Stimulated activated CD8-positive, alpha-beta memory T cell treated with anti-CD3 and anti-CD28 coated beads, Interleukin-4, amount 100 ng/mL, for 4 hours (primary cell): Measurements from ENCODE around the gene ZNF883.
"Not testable (repeated sequence)": the region's sequence is repeated elsewhere in the genome, so short reads cannot be mapped to it uniquely, and the experiment has no call there.

Experiments used
- DNase-seq, 2 donors: peaks; one replicate each; pipeline ENCODE4 v3.0.0-alpha.2; 2020; ENCODE audit warnings: low read depth in 2 of 2, low spot score in 1 of 2

Gene ZNF883

DNA sequence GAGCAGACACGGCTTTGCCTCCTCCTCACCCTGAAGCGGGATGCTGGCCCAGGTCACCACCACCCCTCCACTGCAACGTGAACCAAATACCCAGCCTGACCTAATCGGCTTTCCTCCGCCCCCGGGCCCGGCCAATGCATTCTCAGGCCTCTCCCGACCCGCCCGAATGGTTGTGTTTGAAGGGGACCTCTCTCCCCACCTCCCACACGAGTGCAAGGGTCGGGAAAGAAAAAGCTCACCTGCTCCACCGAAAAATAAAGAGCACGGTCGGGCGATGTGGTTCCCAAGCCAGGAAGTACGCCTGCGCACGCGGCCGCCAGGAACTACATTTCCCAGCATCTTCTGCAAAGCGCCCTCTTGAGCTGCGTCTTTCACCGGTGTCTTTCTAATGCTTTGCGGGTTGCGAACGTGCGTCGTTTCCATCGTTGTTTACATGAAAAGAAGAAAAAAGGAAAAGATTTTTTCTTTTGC is at the start of gene ZNF883:
Gene ZNF883, minus strand, starts transcription at position 282 of the 471 bp plus-strand sequence.
- no peak for DNase-seq

DNA sequence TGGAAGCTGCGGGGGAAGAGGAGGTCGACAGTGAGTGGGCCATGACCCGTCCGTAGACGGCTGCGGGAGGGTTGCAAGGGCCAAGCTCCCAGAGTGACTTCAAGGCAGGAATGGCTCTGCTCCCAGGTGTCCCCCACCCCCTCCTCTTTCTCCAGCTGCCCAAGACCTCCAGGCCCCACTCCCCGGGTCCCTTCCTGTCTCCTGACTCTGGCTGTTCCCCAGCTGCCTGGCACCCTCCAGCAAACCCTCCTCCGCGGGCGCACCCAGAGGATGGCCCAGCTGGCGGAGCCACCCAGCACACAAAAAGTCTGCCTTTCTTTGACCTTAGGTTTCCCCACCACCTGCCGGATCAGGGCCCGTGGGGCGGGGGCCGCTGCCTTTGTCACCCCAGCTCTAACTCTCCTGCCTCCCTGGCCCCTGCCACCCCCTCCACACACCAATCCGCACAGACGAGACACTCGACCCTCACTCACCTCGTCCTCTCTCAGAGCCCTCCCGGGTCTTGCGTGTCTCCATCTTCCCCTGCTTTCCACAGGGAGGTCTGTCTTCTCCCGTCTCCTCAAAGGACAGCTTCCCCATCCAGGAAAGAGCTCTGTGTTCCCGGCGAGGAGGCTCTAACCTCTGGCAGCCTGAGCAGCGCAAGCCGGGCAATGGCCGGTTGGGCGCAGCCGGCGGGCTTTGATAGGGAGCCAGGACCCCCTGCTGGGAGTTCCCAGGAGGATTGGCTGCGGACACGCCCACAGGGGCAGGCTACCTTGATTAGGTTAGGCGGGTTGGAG is 49.3 kb upstream of the ZNF883 start:
- not testable (repeated sequence) for DNase-seq

DNA sequence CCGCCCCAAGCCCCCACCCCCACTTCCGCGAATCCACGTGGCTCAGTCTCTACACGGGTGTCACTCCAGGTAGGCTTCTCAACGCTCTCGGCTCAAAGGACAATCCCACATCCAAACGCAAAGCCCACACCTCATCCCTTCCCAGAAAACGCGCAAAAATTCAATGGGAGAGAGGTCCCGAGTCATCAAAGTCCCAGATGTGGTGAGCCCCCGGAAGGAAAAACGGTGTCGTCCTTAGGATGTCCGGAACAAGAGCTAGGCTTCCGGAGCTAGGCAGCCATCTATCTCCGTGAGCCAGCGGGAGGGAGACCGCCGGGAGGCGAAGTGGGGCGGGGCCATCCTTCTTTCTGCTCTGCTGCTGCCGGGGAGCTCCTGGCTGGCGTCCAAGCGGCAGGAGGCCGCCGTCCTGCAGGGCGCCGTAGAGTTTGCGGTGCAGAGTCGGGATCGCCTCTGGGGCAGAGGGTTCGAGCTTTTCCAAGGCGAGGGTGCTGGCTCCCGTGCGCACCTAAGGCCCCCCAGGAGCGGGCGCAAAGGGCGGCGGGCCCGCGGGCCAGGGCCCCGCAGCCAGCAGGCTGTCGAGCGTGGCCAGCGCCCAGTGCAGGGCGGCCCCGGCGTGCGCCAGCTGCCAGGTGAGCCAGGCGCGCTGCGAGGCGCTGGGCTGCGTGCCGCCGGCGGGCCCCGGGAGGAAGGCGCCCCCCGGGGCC is 47.7 kb upstream of the ZNF883 start:
- DNase-seq = not testable (repeated sequence)

DNA sequence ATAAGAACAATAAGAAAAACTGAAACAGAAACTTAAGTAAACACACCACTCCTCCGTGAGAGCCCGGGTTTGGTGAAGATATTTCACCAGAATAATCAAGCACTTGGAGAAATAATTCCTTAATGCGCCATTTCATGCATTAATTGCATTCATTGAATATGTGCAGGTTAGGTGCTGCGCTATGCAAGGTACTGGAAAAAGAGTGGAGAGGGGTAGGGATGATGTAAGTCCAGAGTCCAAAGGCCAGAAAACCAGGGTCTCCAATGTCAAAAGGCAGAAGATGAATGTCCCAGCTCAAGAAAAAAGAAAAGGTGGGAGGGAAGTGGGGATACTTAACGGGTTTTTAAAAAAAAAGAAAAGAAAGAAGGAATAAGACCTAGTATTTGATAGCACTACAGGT is 45.2 kb upstream of the ZNF883 start:
- no peak for DNase-seq

DNA sequence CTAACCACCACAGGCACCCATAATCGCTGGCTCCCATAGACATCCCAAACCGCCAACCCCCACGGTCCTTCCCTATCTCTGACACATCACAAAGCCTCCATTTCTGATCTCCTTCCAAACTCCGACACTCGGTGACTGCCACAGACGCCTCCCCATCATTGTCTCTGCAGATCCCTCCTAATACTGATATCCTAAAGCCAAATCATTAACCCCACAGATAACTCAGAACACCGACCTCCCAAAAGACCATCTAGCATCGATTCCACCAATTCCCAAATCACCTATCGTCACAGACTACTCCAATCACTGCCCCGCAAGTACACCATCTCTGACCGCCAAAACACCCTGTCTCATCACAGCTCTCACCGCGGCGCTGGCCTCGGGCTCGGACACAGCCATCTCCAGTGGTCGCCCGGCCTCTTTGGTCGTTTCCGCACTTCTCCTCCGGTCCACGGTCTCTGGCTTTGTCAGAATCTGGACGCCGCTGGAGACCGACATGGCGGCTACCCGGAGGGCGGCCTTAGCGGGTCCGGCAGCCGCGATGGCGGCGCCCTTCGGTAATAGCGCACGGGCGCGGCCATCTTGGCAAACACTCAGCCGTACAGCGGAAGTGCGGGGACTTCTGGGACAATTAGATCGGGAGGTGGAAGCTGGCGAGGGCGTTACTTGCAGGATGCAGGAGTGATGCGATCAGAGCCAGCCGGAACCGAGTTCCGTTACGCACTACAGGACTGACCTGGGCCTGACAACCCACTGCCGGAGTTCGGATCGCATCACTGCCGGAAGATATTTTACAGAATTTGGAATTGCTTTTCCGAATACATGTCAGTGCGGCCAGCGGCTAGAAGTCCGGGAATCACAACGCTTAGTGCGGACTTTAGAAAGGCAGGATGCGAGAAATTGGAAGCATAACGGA is 44.5 kb upstream of the ZNF883 start, which contains the start of gene ZFP37:
Gene ZFP37, minus strand, starts transcription at position 534 of the 916 bp plus-strand sequence. Its CDS starts 36 bp downstream, at position 498.
- DNase-seq = peak; percentile 34 to 51

DNA sequence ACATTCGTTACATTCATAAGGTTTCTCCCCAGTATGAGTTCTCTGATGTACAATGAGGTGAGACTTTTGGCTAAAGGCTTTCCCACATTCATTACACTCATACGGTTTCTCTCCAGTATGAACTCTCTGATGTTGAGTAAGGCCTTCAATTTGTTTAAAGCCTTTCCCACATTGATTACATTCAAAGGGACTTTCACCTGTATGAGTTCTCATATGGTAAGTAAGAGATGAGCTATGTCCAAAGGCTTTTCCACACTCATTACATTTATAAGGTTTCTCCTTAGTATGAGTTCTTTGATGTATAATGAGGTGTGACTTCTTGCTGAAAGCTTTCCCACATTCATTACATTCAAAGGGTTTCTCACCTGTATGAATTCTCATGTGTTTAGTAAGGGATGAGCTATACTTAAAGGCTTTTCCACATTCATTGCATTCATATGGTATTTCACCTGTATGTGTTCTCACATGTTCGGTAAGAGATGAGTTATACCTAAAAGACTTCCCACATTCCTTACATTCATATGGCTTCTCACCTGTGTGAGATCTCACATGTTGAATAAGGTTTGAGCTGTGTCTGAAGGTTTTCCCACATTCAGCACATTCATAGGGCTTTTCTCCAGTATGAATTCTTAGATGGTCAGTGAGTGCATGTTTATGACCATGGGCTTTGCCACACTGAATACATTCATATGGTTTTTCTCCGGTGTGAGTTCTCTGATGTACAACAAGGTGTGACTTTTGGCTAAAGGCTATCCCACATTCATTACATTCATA is 31.1 kb upstream of the ZNF883 start:
- DNase-seq = no peak

DNA sequence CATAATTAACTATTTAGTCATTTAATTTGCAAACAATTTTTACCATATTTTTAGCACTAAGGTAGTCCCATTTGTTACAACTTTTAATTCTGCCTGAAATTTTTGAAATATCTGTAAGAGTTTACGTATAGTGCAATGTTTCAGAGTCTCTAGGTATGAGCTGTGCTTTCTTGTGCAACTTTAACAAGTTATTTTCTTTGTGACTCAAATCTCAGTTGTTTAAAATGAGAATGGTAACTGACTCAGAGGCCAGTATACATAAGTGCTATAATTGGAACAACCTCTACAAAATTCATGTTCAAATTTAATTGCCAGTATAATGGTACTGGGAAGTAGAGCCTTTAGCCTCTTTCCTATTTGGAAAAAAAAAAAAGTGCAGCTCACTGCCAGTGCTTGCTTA is 14.2 kb upstream of the ZNF883 start:
- no peak for DNase-seq

DNA sequence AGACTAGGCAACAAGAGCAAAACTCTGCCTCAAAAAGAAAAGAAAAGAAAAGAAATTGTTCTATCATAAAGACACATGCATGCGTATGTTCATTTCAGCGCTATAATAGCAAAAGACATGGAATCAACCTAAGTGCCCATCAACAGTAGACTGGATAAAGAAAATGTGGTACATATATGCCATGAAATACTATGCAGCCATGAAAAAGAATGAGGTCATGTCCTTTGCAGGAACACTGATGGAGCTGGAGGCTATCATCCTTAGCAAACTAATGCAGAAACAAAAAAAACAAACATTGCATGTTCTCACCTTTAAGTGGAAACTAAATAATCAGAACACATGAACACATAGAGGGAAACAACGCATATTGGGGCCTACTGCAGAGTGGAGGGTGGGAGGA is 6.3 kb upstream of the ZNF883 start:
- no peak for DNase-seq

DNA sequence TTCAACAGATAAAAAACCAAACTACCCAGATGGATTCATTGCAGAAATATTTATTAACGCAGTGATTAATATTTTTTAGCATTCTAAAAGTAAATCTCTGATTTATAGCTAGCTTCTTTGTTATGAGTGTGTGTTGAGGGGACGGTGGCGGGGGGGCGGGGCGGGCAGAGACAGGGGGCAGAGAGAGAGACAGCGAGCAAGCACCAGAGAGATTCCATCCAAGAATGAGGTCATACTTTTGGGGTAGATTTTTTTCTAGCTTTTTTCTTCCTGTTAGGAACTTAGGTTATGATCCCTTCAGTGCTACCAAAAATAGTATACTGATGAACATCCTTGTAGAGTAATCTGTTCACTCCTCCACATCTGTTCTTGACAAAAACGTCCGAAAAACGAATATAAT is 500 bp upstream of the ZNF883 start:
- no peak for DNase-seq

DNA sequence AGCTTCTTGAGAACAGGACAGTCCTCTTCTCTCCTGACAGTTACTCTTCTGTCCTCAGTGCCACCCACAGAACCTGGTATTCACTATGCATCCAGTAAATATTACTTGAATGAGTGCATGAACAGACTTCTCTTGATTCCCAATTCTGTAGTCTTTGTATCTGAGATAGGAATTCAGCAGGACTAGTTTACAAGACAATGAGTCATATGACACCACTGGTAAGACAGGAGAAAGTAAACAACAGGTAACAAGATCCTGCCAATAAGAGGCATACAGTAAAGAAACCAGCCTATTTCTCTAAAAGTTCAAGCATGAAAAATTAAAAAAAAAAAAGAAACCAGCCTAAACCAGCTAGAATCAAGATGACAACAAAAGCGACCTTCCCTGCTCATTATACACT is 6.2 kb downstream of the ZNF883 start:
- DNase-seq = no peak

DNA sequence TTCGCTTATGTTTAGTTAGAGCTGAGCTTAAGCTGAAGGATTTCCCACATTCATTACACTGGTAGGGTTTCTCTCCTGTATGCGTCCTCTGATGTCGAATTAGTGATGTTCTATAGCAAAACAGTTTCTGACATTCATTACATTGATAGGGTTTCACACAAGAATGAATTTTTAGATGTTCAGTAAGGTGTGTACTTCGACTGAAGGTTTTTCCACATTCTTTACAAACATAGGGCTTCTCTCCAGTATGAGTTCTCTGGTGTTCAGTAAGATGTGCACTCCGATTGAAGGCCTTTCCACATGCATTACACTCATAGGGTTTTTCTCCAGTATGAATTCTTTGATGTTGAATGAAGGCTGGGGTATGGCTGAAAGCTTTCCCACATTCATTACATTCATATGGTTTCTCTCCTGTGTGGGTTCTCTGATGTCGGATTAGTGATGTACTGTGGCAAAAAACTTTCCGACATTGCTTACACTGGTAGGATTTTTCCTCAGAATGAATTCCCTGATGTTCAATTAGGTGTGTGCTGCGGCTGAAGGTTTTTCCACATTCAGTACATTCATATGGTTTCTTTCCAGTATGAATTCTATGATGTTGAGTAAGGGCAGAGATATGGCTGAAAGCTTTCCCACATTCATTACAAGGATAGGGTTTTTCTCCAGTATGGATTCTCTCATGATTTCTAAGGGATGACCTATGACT is 14.6 kb downstream of the ZNF883 start:
- DNase-seq = no peak

DNA sequence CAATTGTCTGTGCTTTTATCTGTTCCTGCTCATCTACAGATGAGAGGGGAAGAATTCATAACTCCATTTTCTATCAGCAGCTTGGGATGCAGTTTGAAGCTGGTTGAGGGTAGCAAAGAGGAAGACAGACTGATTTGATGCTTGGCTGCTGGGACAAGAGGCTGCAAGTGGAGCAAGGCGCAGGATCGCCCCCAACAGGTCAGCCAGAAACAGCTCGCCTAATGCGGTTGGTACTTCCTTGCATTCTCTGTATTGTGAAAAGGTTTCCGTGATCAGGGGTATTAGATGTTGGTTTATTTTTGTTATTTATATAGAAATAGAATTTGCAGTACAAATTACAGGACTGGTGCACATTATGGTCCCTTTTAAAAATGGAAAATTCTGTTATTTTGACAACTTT is 40.6 kb downstream of the ZNF883 start:
- no peak for DNase-seq

DNA sequence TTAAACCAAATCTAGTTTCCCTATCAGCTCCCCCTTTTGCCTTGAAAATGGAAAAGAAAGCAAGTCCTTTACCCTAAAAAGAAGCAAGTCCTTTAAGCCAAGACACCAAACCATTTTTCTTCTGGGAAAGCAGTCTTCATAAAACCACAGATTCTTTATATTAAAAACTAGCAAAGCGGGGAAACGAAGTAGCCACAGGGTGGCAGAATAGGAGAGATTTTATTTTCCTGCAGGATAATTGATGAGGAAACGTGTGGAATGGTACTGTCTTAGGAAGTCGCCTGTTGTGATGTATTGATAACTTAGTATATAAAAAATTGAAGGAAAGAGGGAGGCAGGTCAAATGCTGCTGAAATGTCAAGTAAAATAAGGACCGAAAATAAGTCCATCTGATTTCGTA is 41.1 kb downstream of the ZNF883 start:
- no peak for DNase-seq

DNA sequence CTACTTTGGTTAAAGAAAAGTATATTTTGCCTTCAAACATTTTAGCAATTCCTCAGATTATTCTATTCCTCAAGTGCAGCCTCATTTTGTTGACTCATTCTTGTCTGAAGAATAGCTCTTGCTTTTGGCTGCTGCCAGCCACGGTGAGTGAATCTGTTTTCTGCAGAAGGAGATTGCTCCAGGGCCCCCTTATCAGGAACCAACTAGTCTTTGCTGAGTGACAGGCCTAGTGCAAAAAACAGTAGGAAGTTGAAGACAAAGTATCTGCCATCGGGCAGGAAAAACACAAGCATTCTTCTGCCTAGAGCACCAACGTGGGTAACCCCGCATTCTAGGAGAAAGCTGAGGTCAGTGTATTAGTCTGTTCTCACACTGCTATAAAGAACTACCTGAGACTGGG is 42.3 kb downstream of the ZNF883 start:
- no peak for DNase-seq

DNA sequence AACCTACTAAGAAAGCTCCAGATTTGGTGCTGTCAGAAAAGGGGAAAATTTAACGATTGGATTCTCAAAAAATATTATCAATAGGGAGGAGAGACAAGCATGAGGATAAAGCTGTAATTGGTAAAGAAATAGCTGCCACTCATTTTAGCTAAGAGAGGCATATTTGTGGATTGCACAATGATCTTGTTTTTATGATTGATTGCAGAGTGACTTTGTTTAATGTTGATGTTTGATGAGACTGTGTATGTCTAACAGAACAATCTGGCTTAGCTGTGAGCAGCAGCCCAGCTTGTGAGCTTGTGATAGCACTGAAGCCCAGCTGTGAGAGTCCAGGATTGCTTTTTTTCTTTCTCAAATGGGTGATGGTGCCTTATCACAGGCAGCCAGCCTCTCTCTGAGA is 56.4 kb downstream of the ZNF883 start:
- no peak for DNase-seq

DNA sequence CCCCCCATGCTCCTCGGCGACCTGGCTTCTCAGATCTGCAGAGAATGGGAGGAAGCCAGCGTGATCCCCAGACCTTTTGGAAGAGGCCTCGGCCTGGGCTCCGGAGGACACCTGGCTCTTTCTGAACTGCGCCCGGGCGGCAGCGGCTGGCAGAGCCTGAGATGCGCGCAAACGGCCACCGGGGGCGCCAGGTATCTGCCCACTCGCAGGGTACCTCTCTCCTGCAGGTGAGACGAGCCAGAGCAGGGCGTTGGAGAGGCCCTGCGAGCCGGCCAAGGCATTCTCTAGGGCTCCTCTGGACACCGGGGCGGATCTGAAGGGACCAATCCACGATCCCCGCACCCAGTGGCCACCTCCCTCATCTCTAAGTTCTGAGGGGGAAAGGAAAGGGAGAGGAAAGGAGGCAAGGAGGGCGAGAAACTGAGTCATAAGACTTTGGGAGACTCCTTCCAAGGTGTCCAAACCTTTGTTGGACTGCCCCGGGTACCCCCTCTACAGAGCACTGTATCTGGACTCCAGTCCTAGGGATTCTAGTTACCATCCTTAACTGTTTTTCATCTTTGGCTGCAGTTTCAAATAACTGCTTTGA is 66.3 kb downstream of the ZNF883 start:
- DNase-seq = no peak

DNA sequence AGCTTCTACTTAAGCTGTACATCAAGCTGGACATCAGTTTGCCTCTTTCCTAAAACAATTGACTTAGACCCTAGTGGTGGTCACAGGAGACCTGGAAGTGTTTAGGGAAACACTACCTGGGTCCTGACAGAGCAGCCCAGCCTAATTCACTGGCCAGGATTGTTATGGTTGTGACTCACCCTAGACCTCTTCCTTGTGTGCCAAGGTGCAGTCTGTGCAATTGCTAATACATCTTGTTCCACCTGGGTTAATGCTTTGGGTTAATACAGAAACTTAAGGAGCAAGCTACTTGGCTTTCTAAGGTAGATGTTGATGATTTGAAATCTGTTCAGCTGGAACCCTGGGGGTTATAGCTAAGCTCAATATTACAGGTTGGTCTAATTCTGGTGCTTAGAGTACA is 72.6 kb downstream of the ZNF883 start:
- no peak for DNase-seq

DNA sequence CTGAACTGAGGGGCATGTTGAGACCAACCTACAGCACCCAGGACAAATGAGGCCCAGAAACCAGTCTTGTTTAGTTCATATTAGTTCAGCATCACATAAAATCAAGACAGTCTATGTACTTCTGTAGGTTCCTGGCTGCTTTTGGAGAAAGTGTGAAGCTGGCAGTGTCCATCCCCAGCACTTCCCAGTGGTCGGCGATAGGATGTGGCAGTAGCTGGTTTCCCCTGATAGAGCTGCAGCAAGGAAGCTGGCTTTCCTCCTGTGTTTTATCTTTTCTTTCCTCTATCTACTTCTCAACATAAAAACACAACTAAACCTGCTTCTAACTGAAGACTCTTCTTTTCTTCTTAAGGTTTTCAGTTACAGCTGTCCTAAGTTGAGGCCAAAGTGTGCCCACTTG is 78.3 kb downstream of the ZNF883 start:
- DNase-seq = no peak

DNA sequence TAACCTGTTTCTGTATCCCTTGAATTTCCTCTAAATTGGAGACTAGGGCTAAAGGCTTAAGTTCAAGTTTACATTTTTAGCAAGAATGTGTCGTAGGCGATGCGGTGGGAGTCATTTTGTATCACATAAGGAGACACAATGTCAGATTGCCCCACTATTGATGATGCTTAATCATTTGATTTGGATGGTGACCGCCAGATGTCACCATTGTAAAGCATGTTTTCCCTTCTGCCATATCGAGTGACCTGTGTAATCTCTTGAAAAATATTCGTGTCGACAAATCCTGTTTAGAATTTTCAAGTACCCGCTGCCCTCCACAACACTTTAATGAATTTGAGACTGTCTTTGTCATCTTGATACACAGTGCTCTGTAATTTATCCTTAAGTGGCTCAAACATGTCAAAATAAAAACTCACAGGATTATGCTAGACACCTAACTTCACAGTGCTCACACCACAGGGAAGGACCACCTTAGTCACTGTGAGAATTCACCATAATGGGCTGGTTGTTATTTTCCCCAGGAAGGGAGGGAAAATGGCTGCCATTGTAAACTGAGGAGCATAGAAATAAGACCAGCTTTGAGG is 86.8 kb downstream of the ZNF883 start:
- DNase-seq = no peak
